Activated CD4-positive, alpha-beta T cell treated with anti-CD3 and anti-CD28 coated beads for 1 hour (primary cell): ENCODE measurements around the gene ACO2.
A peak's percentile ranks its signal among the peaks of the same experiment; 100 is the strongest.
"Not testable (repeated sequence)": the region's sequence is repeated elsewhere in the genome, so short reads cannot be mapped to it uniquely, and the experiment has no call there.

Source experiments
- DNase-seq: peaks from one replicate; pipeline ENCODE4 v3.0.0-alpha.2; 2020

Gene ACO2

DNA sequence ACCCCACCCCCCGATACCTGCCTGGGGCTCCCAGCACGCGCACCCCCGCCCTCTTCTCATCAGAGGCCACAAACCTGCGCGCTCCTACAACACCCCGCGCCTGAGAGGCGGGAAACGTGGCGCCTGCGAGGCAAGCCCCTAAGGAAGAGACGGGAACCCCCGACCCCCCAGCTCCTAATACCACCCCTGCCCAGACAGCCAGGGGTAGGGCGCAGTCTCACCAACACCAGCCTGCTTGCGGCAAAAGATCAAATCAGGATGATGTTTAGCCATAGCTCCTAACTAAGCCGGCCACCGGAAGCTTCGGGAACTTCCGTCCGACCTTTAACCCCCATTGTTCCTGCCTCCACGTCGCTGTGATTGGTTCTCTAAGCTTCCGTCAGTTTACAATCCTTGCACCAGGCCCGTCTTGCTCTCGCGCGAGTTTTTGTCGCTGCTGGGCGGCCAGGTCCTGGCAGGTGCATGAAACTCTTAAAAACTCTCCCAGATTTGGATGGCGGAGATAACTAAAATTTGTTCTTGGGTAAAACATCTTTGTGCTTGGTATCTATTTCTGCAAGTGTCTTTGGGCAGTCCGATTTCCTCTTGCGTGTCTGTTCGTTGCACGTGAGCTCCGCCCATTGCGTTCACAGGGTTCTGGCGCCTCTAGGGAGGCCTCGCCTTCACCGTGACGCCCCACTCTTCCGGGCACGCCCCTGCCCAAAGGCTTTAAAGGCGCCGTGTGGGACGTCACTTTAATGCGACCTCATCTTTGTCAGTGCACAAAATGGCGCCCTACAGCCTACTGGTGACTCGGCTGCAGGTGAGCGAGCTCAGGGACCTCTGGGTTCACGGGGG lies at the start of gene ACO2, which contains the start of gene PHF5A:
Gene ACO2 (plus strand): TSS at position 737 of the 837 bp plus-strand sequence. CDS start 30 bp downstream, at position 767.
Gene PHF5A (minus strand): TSS at position 312 of the 837 bp plus-strand sequence. CDS start 39 bp downstream, at position 273.
- DNase-seq = peak; percentile 98

DNA sequence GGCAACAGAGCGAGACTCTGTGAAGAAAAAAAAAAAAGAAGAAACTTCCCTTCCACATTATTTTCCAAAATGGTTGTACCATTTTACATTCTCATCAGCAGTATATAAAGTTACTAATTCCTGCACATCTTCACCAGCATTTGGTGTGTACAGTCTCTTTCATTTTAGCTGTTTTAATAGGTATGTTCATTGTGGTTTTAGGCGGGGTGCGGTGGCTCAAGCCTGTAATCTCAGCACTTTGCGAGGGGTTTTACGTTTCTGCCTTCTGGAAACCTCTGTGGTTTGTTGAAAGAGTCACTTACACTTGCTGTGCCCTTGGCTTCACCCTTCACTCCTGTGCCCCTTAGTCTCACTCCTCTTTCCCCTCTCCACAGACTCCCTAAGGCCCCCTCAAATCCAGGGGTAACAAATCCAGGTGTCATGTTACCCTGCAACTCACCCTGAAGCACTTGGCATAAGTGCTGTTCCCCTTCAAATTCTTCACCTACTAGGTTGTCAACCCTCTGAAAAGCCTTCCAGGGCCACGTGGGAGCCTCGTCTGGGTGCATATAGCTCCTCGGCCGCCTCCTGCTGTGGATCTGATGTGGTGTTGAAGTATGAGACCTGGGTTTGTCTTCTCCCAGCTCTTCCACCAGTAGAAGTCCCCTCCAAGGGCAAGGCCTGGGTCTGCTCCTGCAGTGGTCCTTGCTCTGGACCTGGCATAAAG lies 43.1 kb upstream of the ACO2 start:
- no peak for DNase-seq

DNA sequence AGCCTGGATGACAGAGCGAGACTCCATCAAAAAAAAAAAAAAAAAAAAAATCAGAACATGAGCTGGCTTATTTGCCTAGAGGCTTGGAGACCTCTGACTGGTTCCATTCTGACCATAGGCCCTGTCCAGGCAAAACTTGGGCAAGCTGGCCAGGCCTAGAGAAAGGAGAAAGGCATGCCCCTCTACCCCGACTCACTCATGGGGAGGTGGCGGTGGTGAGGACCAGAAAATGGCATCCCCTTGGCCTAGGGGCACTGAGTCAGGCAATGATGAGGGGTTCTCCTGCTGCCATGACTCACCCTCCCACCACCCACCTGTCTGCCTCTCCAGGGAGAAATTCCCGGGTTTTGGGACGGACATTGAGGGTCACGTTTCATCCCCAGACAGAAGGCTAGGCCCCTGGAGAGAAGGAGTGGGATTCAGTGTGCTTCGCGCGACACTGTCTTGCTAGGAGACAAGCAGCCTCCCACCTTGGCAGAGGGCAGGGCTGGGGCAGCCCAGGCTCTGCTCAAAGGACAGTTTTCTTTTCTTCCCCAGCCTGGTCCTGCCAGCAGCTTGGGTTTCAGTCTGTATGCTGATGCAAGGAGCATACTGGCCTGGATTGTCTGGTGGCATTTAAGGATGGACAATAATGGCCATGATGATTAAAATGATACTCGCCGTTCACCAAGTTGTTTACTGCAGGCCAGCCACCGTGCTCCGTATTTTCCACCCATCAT lies 39.5 kb upstream of the ACO2 start:
- DNase-seq = no peak

DNA sequence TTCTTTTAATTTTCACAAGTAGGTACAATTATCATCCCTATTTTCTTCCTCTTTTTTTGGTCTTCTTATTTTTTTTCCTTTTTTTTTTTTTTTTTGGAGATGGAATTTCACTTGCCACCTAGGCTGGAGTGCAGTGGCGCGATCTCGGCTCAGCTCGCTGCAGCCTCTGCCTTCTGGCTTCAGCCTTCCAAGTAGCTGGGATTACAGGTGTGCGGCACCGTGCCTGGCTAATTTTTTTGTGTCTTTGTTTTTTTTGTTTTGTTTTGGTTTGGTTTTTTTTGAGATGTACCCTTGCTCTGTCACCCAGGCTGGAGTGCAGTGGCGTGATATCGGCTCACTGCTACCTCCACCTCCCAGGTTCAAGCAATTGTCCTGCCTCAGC lies 39.0 kb upstream of the ACO2 start:
- DNase-seq = no peak

DNA sequence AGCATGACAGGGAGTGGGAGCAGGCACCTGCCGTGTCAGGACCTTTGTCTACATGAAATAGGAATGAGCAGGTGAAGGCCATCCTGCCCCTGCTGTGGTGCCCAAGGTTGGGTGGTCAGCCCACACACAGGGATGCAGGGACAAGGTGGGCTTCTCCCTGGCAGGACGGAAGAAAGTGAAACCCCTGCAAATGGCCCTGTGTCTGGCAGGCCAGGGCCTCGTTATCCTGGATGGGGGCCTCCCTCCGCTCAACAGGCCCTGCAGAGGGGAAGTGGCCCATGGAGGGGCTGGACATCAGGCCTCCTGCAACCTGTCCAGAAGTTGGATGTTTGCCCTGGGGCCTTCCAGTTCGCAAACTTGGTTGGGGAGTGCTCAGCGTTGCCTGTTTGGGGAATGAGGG lies 37.3 kb upstream of the ACO2 start:
- DNase-seq = no peak

DNA sequence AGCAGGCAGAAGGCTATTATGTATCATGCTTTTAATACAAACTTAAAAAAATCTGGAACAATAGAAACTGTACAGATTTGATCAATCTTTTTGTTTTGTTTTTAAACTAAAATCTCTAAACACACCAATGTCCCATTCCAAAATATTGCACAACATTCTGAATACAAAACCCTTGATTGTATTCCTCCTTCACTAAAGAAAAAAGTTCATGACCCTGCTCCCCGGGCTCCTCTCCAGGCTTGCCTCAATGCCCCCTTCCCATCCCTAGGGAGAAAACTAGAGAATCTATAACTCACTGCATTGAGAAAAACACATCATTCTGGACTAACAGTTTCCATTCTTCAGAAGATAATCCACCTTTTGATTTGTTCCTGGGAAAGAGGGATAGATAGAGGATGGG lies 35.4 kb upstream of the ACO2 start:
- DNase-seq = not testable (repeated sequence)

DNA sequence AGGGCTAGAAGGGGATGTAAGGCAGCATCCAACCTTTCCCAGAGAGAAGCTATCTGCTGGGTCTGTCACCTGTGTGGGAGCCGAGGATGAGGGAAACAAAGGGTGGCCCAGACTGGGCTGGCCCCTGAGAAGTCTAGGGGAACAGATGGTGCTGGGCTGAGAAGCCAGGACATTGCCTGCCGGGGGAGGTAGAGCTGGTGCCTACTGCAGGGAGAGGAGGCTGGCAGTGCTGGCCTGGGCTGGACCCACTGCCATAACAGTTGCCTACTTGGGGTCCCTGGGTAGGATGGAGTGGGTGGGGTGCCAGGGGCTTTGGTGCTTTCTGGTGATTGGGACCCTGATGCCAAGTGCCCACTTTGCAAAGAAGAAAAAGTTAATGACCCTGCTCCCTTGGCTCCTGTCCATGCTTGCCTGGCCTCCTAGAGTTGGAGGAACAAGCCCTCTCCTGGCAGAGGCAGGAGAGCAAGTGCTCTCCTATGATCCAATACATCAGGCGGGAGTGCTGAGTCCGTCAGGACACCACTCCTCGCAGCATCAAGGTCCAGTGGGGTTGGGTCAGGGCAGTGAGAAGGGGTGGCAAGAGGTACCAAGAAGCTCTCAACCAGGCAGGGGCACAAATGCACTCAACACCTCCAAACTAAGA lies 34.4 kb upstream of the ACO2 start:
- not testable (repeated sequence) for DNase-seq

DNA sequence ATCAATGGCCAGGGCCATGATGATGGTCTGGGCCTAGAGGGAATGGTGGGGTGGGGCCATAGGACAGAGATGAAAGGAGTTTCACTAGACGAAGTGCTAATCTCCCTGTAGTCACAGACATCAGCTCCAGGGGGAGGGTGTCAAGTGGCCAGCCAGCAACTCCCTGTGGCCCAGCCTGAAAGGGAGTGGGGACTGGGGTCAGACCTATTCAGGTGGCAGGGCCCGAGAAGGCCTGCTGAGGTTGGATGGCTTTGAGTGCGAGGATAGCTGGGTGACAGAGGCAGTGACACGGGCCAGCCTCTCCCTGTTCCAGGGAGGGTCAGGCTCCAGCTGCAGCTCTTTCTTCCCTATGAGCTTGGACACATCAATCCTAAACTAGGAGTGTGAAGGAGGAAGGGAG lies 33.4 kb upstream of the ACO2 start:
- DNase-seq = no peak

DNA sequence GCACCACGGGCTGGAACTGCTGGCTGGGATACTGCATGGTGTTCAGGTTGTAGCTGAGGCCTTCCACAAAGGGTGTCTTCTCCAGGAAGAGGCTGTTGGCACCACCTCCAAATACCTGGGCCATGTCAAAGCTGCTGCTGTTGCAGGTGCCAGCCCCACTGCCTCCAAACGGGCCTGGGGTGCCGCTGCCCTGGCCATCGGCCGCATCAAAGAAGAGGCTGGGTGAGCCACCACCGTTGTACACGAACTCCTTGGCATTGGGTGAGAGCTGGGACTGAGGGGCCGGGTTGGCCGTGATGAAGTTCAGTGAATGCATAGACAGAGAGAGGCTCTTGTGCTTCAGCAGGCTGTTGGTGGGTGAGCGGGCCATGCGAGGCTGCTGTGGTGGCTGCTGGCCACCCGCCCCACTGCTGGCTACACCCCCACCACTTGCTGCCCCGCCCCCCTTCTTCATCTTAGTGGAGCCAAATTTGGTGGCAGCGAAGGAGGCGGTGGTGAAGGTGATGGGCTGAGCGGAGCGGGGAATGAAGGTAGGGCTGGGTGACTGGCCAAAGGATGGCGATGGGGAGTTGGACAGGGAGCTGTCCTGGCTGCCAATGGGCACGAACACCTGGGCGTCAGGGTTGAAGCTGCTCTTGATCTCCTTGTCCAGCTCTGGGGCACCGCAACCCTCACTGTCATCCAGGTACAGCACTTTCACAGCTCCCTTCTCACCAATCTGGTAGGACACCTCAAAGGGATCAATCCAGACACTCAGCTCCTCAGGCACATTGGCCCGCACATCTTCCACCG lies 32.4 kb upstream of the ACO2 start:
- DNase-seq = no peak

DNA sequence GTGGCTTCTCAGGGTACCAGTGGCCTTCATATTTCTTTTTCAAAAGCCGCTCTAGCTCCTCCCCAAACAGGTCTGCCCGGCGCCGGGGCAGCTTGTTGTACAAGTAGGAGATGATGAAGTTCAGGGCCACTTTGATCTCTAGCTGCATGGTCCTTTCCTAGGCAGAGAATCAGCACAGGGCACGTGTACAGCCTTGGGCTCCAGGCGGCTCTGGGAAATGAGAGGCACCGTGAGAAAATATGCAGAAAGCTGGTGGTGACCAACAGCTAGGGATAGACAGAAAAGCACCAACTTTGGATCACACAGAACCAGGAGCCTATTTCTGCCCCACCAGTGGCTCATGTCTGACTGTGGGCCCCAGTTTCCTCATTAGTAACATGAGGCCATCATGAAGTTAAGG lies 31.7 kb upstream of the ACO2 start:
- DNase-seq = no peak

DNA sequence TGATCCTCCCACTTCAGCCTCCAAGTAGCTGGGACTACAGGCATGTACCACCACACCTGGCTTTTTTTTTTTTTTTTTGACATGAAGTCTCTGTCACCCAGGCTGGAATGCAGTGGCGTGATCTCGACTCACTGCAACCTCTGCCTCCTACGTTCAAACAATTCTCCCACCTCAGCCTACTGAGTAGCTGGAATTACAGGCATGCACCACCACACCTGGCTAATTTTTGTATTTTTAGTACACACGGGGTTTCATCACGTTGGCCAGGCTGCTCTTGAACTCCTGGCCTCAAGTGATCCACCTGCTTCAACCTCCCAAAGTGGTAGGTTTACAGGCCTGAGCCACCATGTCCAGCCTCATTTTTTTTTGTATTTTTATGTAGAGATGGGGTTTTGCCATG lies 28.4 kb upstream of the ACO2 start:
- DNase-seq = not testable (repeated sequence)

DNA sequence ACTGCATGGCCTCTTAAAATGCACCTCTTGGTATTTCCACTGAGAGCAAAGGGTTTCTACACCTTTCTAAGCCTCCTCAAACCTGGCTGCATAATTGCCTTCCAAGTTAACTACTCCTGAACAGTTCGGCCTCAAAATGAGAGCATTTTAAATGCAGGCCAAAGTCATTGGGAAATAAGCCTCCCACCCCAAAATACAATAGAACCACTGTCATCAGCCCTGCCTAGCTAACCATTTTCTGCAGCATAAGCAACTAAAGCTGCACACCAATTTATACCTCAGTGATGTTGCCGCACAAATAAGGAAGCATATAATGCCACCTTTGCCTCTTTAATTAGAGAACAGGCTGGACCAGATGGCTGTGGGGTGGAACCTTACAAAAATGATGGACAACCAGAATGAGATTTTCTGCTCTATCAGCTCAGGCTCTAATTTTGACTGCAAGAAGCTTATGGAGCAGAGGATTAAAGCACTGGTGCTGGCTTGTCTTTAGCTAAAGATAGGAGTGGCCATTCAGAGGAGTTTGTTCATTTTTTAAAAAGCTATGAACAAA lies 26.6 kb upstream of the ACO2 start:
- no peak for DNase-seq

DNA sequence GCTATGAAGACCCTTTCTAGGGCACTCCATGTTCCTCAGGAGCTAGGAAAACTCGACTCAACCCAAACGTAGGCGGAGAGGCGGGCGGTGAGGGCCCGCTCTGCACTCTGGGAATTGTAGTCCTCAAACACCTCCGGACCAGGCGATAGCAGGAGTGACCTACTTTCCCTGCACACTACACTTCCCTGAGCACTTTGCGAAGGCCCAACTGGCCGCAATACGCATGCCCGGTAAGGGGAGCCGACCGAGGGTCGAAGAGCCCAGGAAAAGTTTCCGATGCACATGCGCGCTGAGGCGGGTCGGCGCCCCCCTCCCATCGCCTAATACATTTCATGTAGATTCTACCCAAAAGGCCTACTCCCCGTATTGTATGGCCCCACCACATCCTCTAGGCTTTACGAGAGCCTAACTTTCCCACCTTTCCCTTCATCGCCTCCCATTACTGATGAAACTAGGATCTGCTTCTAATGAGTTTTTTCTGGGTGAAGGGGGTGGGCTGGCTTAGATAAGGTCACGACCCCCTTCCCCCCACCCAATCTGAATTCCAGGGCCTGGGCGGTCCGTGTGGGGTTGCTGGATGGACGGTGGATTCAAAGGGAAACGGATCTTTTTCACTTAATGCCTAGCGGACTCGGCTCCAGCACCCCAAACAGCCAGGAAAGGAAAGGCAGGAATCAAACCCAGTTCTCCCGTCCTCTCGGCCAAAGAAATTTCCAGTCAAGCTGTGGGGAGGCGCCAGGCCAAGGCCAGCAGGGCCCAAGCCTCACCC lies 24.4 kb upstream of the ACO2 start:
- DNase-seq = peak; percentile 78

DNA sequence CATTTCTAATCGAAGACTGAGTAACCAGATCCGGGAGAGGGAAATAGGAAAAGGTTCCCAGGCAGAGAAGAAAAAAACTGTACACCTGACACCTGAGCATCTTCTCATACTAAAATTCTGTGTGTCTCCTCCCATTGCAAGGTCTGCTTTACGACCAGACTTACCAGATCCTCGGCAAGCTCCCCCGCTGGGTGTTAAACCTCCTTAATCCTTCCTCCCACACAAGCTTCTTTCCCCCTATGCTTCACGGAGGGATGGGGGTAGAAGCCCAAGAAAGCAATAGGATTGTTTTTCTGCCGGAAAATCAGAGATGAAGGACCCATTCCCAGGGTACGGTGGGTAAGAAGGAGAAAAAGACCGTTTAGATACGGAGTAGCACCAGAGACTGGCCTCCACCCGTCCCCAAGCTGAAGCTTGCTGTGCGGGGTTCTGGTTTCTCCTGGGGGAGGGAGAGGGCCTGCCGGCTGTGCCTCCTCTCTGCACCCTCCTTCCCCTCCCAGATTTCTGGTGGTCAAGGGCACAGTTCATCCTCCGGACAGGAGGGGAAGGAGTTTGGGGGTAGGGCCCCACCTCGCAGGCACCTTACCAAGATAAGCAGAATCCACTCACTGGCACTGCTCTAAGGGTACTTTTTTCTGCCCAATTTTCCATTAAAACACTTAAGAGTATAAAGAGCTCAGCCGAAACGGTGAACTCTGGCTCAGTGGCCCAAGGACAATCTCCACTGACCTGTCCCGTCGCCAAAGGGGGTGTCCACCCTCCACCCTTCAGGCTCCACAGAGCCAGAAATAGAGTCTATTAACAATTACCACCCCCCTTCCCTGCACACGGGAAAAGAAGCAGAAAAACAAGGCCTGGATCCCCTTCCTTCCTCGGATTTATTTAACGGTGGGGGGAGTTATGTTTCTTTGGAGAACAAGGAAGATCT lies 23.5 kb upstream of the ACO2 start:
- no peak for DNase-seq

DNA sequence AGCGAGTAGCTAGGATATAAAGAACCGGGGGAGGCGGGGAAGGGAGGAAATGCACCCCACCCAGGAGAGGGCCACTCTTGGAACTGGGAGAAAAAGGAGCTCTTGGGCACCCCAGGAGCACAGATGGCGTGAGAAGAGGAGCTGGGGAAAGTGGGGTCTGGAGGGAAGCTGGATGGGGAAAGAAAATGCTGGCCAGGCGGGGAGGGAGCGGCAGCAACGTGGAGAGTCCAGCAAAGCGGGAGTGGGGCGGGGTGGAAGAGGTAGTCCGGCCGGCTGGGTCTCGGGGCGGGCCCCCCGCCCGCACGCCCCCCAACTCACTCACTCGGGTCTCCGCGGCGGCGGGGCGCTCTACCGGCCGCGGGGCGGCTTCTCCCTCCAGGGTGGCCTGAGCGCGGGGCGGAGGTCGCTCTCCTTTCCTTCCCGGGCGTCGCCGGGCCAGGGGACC lies 22.8 kb upstream of the ACO2 start:
- no peak for DNase-seq

DNA sequence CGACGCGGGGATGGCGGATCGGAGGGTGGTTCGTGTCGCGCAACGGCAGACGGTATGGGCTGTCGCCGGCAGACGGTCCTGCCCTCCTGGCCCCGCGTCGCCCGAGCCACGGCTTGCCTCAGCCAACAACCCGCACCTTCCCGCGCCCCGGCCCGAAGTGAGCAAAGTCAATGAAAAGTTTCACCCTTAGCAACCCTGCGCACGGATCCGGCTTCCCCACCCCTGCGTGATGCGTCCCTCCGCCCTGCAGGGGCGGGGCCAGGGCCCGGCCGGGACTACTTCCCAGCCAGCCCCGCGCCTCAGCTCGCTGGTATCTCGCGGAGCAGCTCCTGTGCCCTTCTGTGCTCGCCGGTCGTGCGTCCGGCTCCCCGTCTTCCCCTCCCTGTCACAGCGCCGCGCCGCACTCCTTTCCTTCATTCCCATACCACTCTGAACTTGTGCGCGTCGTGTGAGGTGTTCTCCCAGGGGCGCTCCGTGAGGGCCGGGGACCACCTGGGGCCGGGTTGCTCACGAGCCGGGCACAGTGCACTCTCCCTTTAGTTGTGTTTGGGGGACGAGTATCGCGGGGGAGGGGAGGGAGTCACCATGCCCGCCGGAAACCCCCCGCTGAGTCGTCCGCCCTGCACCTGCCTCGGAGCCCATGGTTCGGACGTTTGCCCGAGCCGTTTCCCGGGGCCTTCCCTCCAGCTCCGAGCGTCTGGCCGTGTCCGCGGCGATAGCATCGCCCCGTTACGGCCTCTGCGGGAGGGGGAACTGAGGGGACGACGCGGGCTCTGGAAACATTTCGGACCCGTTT lies 22.1 kb upstream of the ACO2 start, which contains the start of gene TOB2:
Gene TOB2 (minus strand): TSS at position 163 of the 796 bp plus-strand sequence. CDS start 9,456 bp downstream, outside the sequence.
- peak; percentile 94 for DNase-seq

DNA sequence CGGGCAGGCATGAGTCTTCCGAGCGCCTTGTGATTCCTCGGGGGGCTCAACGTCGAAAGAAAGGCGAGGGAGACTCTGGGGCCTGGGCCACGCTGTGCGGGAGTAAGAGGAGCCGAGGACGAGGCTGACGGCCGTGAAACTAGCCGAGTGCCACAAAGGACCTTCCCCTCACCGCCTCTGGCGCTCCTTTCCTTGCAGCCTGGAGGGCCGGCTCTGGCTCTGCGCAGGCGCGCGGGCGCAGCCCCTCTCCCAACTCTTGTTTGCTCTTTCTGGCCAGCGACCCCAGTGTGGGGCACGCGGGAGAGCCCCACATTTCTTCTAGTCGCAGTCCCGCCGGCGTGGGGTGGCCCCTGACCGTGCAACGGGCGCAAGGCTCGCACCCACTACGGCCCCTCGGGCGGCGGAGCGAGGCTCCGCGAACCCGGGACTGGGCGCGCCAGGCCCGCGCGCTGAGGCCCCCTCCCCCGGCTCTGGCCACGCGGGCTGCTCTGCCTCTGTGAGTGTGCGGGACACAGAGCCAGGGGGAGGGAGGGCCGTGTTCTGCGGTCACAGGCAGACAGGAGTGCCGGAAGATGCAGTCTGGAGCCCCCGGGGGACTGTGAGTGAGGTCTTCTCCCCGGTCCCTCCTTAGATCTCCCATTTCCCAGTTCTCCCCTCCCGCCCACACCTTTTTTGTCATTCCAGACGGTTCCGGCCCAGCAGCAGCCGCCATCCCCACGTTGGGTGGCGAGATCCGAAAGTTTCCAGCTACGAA lies 21.3 kb upstream of the ACO2 start:
- peak; percentile 38 for DNase-seq
